GM21723 (cell line): ENCODE data around the gene ATP6V0C.
"Not testable (repeated sequence)": the region's sequence is repeated elsewhere in the genome, so short reads cannot be mapped to it uniquely, and the experiment has no call there.

Experiments used
- ATAC-seq: cut with Tn5 transposase; IDR thresholded peaks from one replicate; pipeline ENCODE4 v1.9.1; 2021; ENCODE audit warnings: mild to moderate bottlenecking, moderate library complexity; ENCODE audit not compliant: unreplicated experiment

ATP6V0C gene

DNA sequence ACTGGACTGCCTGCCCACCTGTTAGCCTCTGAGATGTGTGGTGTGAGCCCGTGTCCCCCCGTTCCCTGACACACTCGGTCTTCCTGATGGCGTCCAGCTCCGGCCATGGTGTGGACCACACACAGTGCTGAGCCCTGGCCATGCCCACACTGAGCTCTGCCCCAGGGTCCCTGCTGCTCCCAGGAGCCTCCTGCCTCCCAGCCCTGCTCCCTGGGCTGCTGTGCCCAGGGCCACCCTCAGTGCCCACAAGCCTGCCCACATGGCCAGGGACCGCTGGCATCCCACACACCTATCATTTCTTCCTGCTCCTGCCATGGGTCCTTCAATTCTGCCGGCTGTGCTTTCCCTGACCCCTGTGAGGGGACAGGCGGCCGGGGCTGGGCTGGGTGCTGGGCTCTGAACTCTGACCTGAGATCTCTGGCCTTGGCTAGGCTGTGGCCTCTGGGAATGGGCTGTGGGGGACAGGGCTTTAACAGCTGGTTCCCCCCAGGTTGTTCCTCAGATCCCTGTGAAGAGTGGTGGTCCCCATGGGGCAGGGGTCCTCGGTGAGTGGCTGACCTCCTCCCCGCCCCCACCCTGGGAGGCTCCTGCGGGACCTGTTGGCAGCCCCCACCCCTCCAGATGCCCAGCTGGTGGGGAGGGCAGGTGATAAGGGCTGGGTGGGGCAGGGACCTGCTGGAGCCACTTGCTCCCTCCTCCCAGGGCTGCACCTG lies 13.5 kb downstream of the ATP6V0C start:
- ATAC-seq: no peak

DNA sequence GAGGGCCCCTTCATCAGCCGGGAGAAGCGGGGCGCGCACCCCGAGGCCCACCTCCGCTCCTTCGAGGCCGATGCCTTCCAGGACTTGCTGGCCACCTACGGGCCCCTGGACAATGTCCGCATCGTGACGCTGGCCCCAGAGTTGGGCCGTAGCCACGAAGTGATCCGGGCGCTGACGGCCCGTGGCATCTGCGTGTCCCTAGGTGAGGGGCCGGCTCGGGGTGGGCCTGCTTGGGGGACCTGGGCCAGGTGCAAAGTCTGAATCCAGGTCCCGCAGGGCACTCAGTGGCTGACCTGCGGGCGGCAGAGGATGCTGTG lies 14.0 kb downstream of the ATP6V0C start:
- no peak for ATAC-seq

DNA sequence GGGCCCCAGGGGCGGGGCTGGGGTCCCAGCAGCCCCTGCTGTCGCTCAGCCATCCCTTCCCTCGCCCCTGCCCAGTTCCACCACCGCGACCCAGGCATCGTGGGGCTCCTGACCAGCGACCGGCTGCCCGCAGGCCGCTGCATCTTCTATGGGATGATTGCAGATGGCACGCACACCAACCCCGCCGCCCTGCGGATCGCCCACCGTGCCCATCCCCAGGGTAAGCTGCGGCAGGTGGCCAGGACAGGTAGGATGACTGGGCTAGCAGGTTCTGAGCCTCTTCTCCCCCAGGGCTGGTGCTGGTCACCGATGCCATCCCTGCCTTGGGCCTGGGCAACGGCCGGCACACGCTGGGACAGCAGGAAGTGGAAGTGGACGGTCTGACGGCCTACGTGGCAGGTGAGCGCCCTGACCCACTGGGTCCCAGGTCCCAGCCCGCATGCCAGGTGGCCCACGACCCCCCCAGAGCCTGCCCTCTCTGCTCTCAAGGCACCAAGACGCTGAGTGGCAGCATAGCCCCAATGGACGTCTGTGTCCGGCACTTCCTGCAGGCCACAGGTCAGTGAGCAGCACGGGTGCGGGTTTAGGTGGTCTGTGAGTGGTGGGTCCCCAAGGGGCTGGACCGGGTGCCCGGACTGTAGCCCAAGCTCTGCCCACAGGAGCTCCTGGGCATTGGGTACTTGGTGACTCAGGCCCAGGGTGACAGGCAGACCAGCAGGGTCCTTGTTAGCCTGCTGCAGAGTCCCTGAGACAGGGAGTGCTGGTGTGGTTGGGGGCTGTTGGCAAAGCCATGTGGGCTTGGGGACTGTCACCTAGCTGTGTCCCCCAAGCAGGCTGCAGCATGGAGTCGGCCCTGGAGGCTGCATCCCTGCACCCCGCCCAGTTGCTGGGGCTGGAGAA lies 14.7 kb downstream of the ATP6V0C start:
- no peak for ATAC-seq

DNA sequence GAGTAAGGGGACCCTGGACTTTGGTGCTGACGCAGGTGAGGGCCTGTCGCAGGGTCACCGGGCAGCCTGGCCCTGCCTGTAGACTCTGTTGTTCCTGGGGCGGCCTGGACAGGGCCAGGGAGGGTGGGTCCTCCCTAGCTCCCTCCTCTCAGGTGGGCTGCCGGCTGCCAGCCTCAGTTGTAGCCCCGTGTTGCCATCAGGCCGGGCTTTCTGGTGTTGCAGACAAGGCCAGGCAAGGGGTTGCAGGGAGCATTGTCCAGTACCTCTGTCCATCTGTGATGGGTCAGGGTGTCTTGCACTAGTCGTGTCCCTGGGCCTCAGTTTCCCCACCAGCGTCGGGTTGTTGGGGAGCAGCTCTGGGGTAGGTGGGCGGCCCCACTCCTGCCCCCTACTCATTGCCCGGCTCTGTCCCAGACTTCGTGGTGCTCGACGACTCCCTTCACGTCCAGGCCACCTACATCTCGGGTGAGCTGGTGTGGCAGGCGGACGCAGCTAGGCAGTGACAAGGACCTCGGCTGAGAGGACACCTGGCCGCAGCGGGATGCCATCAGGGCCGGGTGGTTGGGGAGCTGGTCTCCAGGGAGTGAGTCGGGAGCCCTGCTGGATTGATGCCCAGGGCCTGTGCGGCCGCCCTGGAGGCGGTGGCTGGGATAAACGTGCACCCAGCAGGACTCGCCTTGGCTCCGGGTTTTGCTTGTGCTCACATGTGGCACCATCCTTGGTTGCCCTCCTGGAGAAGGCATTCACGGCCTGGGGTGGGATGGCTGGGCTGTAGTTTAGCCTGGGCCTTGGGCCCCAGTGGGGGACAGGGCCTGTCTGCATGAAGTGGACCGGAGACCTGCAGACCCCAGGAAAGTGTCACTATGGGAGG lies 15.5 kb downstream of the ATP6V0C start:
- ATAC-seq: no peak

DNA sequence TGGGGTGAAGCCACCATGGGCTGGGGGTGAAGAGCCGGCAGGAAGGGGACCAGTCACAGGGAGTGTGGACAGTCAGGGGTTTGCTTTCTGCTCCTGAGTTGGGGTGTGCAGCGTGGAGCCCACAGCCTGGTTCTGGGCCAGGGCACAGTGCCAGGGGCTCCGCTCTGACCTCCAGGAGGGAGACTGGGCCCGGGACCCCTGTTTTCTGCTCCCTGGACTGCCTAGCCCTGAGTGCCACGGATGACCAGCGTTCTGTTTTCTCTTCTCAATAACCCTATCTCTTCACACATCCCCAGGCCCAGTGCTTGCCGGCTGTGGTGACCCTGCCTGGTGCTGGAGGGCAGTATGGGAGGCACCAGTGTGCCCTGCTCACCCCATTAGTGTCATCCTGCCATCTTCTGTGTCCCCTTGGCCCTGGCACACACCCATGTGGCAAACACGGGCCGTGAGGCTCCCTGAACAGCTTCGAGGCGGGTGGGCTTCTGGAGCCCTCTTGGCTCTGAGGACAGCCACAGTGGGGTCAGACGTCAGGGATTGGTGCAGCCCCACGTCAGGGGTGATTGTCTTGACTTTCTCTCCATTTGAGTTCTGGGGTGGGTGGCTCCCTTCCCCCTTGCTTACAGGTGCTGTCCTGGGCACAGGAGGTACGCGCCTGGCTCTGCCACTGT lies 16.3 kb downstream of the ATP6V0C start:
- no peak for ATAC-seq

DNA sequence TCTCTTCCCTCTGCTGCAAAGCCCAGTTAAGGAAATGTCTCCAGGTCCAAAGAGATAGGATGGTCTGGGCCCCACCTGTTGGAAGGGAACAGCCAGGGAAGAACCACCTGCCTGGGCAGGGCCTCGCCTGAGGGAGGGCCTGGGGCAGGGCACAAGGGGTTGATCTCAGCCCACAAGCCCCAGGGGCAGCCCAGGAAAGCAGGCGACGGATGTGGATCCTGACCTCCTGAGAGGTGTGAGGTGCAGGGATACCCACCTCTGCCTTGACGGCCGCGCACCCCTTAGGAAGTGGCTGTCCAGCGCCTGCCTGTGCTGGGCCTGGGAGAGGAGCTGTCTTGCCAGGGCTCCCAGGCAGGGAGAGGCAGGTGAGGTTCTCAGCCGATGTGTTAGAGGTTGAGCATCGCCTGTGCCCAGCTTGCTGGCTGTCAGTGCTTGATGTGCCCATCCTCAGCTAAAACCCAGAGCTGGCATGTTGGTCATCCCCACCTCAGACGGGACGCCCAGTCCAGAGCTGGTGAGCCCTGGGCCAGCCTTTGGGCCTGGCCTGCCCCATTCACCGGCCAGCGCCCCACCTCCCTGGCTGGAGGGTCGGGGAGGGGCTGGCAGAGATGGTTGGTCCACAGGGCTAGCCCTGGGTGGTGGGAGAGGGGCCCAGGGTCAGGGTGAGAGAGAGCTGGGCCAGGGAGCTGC lies 17.0 kb downstream of the ATP6V0C start:
- ATAC-seq: no peak

DNA sequence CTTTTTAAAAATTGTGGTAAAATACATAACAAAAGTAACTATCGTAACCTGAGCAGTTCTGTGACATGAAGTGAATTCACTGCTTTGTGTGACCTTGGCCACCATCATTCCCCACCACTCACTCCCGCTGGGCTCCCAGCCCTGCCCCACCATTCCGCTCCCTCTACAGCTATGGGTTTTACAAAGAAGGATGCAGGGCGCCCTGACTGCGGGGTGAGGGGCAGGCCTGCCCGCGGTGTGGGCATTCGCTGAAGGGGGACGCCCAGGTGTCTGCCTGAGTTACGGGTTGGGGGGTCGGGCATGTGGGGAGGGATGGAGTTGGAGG lies 17.6 kb downstream of the ATP6V0C start, which contains the start of gene CEMP1:
Gene CEMP1, minus strand, starts transcription at position 38 of the 325 bp plus-strand sequence. CDS start 335 bp downstream, outside the sequence.
- peak; percentile 4 for ATAC-seq

DNA sequence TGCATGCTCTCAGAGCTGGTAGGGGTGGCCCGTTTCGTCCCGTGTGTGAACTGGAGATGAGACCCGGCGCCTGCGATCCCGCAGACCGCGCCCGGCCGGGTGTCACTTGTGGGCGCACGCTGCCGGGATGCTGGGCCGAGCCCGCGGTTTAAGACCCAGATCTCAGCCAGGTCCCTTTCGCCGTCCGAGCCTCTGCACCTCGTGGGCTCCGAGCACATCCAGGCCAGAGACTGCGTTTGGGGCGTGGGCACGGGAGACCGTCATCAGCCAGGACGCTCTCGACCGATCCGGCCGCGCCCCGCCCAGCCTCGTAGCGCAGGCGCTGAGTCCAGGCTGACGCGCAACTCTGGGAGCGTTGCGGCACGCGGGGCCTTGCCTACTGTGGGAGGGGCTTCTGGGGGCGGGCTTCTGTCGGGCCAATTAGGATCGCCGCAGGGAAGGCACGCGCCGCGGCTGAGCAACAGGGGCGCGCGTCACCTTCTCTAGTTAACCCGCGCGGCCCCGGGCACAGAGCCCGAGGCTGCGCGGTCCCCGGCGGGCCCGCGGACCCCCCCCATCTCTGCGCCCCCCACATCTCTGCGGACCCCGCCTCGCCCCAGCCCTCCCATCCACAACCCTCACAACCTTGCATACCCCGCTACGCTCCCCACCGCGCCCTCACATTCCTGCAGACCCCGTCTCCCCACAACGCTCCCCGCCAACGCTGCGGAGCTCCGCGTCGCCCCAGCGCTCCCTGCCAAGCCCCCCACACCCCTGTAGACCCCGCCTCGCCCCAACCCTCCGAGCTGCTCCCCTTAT lies 18.1 kb downstream of the ATP6V0C start:
- ATAC-seq: peak; percentile 70

DNA sequence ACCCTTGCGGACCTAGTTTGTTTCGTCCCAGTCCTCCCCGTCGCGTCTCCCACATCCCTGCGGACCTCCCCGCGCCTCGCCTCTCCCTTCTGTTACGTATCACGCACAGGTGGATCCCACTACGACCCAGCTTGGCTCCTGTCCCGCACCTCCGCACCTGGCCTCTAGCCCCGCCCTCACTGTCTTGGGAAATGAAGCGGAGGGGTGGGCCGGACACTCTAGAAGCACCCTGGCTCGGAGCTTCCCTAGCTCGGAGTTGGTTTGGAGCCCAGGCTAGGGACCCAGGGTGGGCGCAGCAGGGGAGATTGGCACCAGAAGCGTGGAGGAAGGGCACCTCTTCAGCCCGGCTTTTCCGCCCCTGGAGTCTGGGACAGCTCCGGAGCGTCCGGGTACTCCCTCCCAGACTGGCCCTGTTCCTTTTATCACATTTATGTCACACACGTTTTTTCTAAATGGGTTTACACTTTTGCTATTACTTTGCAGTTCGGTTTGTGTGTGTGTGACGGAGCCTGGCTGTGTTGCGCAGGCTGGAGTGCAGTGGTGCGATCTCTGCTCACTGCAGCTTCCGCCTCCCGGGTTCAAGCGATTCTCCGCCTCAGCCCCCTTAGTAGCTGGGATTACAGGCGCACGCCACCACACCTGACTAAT lies 18.9 kb downstream of the ATP6V0C start:
- ATAC-seq: no peak

DNA sequence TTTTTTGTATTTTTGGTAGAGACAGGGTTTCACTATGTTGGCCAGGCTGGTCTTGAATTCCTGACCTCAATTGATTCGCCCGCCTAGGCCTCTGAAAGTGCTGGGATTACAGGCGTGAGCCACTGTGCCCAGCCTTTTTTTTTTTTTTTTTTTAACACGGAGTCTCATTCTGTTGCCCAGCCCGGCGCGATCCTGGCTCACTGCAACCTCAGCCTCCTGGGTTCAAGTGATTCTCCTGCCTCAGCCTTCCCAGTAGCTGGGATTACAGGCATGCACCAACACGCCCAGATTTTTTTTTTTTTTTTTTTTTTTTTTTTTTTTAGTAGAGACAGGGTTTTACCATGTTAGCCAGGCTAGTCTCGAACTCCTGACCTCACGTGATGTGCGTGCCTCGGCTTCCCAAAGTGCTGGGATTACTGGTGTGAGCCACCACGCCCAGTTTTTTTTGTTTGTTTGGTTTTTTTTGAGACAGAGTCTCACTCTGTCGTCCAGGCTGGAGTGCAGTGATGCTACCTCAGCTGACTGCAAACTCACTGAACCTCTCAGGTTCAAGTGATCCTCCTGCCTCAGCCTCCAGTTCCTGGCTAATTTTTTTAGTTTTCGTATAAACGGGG lies 19.5 kb downstream of the ATP6V0C start:
- ATAC-seq: not testable (repeated sequence)

DNA sequence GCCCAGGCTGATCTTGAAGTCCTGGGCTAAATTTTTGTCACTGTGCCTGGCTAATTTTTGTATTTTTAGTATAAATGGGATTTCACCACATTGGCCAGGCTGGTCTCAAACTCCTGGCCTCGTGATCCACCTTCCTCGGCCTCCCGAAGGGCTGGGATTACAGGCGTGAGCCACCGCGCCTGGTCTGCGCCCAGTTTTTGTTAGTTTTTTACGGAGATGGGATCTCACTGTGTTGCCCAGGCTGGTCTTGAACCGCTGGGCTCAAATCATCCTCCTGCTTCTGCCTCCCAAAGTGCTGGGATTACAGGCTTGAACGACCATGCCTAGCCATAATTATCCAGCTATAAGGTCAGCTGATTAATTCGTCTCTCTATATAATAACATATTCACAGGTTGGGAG lies 20.2 kb downstream of the ATP6V0C start:
- ATAC-seq: no peak

DNA sequence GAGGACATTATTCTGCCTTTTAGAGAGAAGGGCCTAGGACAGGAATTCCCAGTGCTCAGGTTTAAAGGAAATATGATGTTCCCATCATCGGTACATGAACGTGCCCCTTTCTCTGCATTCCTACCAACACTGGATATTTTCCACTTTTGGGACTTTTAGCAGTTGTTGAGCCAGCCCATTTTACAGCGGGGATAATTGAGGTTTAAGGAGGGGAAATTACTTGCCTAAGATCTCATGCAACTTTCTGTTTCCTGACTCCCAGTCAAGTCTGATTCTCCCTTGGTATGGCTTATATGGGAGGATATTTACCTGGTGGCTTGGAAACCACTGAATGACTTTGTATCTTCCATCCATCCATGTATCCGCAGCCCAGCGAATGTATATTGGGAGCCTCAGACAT lies 20.6 kb downstream of the ATP6V0C start:
- not testable (repeated sequence) for ATAC-seq

DNA sequence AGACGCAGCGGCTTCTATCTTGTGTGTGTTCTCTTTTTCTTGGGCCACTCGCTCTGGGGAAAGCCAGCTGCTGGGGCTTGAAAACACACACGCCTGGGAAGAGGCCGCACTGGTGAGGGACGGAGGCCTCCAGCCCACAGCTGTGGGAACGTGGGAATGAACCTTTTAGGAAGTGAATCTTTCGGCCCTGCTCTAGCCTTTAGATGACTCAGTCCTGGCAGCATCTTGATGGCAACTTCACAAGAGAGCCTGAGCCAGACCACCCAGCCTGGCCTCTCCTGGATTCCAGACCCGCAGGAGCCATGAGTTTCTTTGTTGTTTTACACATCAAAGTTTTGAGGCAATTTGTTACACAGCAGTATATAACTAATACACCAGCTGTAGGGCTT lies 21.9 kb downstream of the ATP6V0C start:
- ATAC-seq: no peak

DNA sequence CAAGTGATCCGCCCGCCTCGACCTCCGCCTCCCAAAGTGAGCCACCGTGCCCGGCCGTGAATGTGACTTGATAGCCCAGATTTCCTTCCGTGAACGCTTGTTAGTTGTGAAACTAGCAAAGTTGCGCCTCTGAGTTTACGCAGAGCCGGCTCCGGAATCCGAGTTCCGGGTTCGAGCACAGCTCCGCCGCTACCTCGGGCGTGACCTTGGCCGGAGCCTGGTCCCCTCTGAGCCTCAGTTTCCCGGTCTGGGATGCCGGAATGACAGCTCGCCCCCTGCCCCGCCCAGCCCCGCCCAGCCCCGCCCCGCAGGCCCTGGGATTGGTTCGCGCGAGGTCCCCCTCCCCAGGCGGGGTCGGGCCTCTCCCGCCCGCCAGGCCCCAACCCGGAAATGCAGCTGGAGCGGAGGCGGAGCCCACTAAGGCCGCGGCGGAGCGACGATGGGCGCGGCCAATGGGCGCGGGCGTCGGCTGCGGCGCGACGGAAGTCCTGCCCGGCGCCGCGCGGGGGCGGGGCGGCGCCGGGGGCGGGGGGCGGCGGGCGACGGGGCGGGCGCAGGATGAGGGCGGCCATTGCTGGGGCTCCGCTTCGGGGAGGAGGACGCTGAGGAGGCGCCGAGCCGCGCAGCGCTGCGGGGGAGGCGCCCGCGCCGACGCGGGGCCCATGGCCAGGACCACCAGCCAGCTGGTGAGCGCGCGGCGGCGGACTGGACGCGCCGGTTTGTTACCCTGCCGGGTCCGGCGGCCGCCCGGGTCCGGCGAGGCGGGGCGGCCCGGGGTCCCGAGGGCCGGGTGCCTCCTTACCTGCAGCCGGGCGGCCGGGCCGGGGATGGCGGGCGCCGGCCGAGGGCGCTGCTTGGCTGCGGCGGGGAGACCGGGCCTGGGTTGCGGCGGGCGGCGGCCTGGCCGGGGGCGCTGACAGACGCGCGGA lies 24.0 kb downstream of the ATP6V0C start, which contains the start of gene PDPK1:
Gene PDPK1, plus strand, starts transcription at position 571 of the 929 bp plus-strand sequence. Its CDS starts 92 bp downstream, at position 663.
- ATAC-seq: peak; percentile 70

DNA sequence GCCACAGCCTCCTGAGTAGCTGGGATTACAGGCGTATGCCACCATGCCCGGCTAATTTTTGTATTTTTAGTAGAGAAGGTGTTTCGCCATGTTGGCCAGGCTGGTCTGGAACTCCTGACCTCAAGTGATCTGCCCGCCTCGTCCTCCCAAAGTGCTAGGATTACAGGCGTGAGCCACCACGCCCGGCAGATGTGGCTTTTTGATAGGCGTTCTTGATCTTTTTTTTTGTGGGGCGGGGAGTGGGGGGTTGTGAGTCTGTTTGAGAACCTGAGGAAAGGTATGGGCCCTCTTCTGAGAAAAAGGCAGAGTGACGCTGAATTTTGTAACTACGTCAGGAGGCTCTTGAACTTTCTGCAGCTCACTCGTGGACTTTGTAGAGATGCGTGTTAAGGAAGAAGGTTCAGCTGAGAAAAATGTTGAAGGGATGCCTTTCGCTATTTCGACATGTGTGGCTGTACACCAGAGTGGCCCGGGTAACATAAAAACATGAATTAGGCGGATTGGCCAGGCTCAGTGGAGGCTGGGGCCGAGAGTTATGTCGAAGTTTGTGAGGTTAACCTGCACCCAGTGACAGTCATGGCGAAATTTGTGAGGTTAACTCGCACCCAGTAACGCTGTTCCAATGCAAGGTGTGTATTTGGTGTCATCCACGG lies 25.6 kb downstream of the ATP6V0C start:
- not testable (repeated sequence) for ATAC-seq

DNA sequence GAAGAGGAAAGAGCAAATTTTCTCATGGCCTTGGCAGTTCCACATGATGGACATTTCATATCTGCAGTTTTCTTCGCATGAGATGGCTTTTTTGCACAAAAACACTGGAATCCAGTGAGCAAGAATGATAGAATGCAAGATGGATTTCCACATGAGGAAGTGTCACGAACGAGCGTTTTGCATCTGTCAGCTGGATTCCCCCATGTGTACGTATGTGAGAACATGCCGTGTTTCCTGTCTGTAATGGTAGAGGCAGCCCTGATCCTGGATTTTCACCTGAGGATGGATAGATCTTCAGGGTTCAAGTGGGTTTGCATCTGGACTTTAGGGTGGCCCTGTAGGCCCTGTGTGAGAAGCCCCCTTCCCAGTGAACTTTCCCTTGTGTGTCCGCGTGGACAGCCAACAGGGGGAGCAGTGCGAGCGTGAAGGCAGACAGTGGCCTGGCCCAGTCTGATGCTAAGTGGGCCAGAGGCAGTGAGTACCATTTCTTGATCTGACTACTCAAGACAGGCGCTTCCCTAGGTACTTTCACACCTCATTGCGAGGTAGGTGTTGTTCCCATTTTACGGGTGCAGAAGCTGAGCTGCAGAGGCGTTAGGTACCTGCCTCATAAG lies 26.2 kb downstream of the ATP6V0C start:
- ATAC-seq: not testable (repeated sequence)
